ENCODE results near the gene RFWD3. TPM values are rescaled to one million over a fixed set of nuclear protein-coding genes. Genes with fewer than 3 reads are reported as not detected.

The RFWD3 gene
- total RNA-seq, 1 donor from 2014 or later = 34.3 TPM

DNA sequence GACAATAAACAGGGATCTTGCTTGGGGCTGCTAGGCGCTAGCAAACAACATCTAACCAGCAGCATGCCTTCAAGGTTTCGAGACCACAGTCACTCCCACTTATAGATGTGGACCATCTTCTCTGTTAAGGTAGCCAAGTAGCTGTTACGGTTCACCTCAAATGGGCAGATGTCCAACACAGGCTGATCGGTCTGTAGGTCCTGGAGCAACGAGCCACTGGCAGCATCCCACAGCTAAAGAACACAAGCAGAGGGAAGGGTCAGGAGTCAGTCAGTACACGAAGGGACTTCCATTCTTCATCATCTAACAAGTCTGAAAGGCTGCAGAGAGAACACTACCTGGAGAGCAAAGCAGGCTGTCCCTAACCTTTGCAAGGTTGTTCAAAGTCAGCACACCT is 42.8 kb downstream of the RFWD3 start:
- Histone ChIP-seq H3K27ac (ENCODE audit: low read depth, low read length) (no peak overlapping the region), H3K9ac (ENCODE audit: low read length) (no peak overlapping the region), H3K4me3 (ENCODE audit: insufficient read depth, low read depth, low read length) (no peak overlapping the region), H3K4me2 (ENCODE audit: low read length) (no peak overlapping the region), H2AFZ (ENCODE audit: low read depth, low read length) (no peak overlapping the region), H3K36me3 (ENCODE audit: insufficient read depth, low read length) (peaks cover 37% of the 10 kb centered on the region), H3K27me3 (ENCODE audit: insufficient read depth, low read length) (no peaks in the 10 kb centered on the region), H4K20me1 (ENCODE audit: insufficient read depth, low read length) (peaks cover 32% of the 10 kb centered on the region), H3K79me2 (ENCODE audit: insufficient read depth, low read length) (no peaks in the 10 kb centered on the region), H3K9me3 (ENCODE audit: insufficient read depth, low read depth, low read length) (no peaks in the 10 kb centered on the region), H3K4me1 (ENCODE audit: insufficient read depth, low read length) (peaks cover 4% of the 10 kb centered on the region)
- H3K4me3 Mint-ChIP-seq (ENCODE audit: unreplicated experiment) = no peak overlapping the region
- FAIRE-seq = no peak
- H3K27ac Mint-ChIP-seq (ENCODE audit: unreplicated experiment) = no peak overlapping the region
- H3K4me1 Mint-ChIP-seq (ENCODE audit: low read depth, unreplicated experiment) = peaks cover 15% of the 10 kb centered on the region
- TF ChIP-seq EZH2 (IDR thresholded peaks at IDR 0.05; ENCODE audit: insufficient read depth, low read length) = no peak
- TF ChIP-seq, protein P1, sequence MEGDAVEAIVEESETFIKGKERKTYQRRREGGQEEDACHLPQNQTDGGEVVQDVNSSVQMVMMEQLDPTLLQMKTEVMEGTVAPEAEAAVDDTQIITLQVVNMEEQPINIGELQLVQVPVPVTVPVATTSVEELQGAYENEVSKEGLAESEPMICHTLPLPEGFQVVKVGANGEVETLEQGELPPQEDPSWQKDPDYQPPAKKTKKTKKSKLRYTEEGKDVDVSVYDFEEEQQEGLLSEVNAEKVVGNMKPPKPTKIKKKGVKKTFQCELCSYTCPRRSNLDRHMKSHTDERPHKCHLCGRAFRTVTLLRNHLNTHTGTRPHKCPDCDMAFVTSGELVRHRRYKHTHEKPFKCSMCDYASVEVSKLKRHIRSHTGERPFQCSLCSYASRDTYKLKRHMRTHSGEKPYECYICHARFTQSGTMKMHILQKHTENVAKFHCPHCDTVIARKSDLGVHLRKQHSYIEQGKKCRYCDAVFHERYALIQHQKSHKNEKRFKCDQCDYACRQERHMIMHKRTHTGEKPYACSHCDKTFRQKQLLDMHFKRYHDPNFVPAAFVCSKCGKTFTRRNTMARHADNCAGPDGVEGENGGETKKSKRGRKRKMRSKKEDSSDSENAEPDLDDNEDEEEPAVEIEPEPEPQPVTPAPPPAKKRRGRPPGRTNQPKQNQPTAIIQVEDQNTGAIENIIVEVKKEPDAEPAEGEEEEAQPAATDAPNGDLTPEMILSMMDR (IDR thresholded peaks at IDR 0.05; ENCODE audit: insufficient read depth, low read depth, low read length) = no peak
- peaks cover 7% of the 10 kb centered on the region for H3K36me3 Mint-ChIP-seq (ENCODE audit: low read depth, unreplicated experiment)
- no peaks in the 10 kb centered on the region for H3K27me3 Mint-ChIP-seq (ENCODE audit: low read depth, unreplicated experiment)
- H3K9me3 Mint-ChIP-seq (ENCODE audit: unreplicated experiment) = no peaks in the 10 kb centered on the region
- no peak for DNase-seq (ENCODE audit: low read depth)

DNA sequence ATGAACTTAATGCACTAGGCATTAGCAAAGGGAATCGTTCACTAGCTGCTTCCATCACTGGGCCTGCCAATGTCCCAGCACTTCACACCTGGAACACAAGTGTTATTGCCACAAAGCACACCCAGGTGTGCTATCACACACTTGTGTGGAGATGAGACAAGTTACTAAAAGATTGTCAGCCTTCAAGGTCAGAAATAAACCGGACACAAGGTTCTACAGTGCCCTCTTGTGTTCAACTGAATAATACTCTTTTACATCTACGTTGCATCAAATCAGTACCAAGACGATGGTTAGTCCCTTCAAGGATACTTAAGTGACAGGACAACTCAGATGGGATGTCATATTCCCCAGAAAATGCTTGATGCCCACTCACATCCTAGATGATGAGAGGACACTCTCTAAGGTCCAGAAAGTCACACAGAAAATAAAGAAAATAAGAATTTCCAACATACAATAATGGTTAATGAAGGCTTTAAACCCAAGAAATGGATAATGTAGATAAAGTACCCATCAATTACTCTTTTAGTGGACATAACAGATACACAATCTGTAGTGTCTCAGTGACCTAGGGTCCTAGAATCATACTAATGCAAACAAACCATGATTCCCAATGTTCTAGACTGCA is 43.4 kb downstream of the RFWD3 start:
- Histone ChIP-seq H3K79me2 (ENCODE audit: insufficient read depth, low read length) (no peaks in the 10 kb centered on the region), H3K4me2 (ENCODE audit: low read length) (no peak overlapping the region), H2AFZ (ENCODE audit: low read depth, low read length) (no peak overlapping the region), H3K27me3 (ENCODE audit: insufficient read depth, low read length) (no peaks in the 10 kb centered on the region), H4K20me1 (ENCODE audit: insufficient read depth, low read length) (peaks cover 29% of the 10 kb centered on the region), H3K4me1 (ENCODE audit: insufficient read depth, low read length) (peaks cover 4% of the 10 kb centered on the region), H3K9ac (ENCODE audit: low read length) (no peak overlapping the region), H3K4me3 (ENCODE audit: insufficient read depth, low read depth, low read length) (no peak overlapping the region), H3K27ac (ENCODE audit: low read depth, low read length) (no peak overlapping the region), H3K36me3 (ENCODE audit: insufficient read depth, low read length) (peaks cover 37% of the 10 kb centered on the region), H3K9me3 (ENCODE audit: insufficient read depth, low read depth, low read length) (no peaks in the 10 kb centered on the region)
- no peak overlapping the region for H3K27ac Mint-ChIP-seq (ENCODE audit: unreplicated experiment)
- peaks cover 6% of the 10 kb centered on the region for H3K36me3 Mint-ChIP-seq (ENCODE audit: low read depth, unreplicated experiment)
- H3K27me3 Mint-ChIP-seq (ENCODE audit: low read depth, unreplicated experiment) = no peaks in the 10 kb centered on the region
- peak; percentile 20 for DNase-seq (ENCODE audit: low read depth)
- TF ChIP-seq EZH2 (IDR thresholded peaks at IDR 0.05; ENCODE audit: insufficient read depth, low read length) = no peak
- TF ChIP-seq, protein P1 (IDR thresholded peaks at IDR 0.05; ENCODE audit: insufficient read depth, low read depth, low read length) = peak; percentile 64
- peak; percentile 62 for FAIRE-seq
- peaks cover 15% of the 10 kb centered on the region for H3K4me1 Mint-ChIP-seq (ENCODE audit: low read depth, unreplicated experiment)
- H3K9me3 Mint-ChIP-seq (ENCODE audit: unreplicated experiment) = no peaks in the 10 kb centered on the region
- no peak overlapping the region for H3K4me3 Mint-ChIP-seq (ENCODE audit: unreplicated experiment)

DNA sequence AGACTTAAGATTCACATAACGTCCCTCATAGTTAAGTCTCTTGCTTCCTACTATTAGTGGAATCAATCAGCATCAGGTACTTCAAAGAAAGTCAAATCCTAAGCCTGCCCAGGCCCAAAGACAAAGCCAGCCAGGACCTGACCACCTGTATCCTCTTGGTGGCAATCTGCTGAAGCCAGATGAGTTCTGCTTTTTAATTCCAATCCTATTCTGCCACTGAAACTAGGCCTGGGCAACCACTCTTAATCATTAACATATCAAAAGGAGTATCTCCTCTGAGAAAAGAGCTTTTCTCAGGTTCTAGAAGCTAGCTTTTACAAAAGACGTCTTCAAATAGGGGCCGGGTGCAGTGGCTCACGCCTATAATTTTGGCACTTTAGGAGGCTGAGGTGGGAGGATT is 44.7 kb downstream of the RFWD3 start:
- Histone ChIP-seq H3K4me1 (ENCODE audit: insufficient read depth, low read length) (no peaks in the 10 kb centered on the region), H3K36me3 (ENCODE audit: insufficient read depth, low read length) (peaks cover 37% of the 10 kb centered on the region), H3K27me3 (ENCODE audit: insufficient read depth, low read length) (no peaks in the 10 kb centered on the region), H3K9ac (ENCODE audit: low read length) (no peak overlapping the region), H3K9me3 (ENCODE audit: insufficient read depth, low read depth, low read length) (no peaks in the 10 kb centered on the region), H4K20me1 (ENCODE audit: insufficient read depth, low read length) (peaks cover 16% of the 10 kb centered on the region), H3K4me2 (ENCODE audit: low read length) (no peak overlapping the region), H3K4me3 (ENCODE audit: insufficient read depth, low read depth, low read length) (no peak overlapping the region), H3K27ac (ENCODE audit: low read depth, low read length) (no peak overlapping the region), H2AFZ (ENCODE audit: low read depth, low read length) (no peak overlapping the region), H3K79me2 (ENCODE audit: insufficient read depth, low read length) (no peaks in the 10 kb centered on the region)
- Mint-ChIP-seq H3K4me1 (ENCODE audit: low read depth, unreplicated experiment) (peaks cover 10% of the 10 kb centered on the region), H3K27ac (ENCODE audit: unreplicated experiment) (no peak overlapping the region), H3K36me3 (ENCODE audit: low read depth, unreplicated experiment) (peaks cover 5% of the 10 kb centered on the region), H3K9me3 (ENCODE audit: unreplicated experiment) (peaks cover 3% of the 10 kb centered on the region), H3K27me3 (ENCODE audit: low read depth, unreplicated experiment) (no peaks in the 10 kb centered on the region), H3K4me3 (ENCODE audit: unreplicated experiment) (no peak overlapping the region)
- TF ChIP-seq, protein P1 (IDR thresholded peaks at IDR 0.05; ENCODE audit: insufficient read depth, low read depth, low read length) = no peak
- TF ChIP-seq EZH2 (IDR thresholded peaks at IDR 0.05; ENCODE audit: insufficient read depth, low read length) = no peak
- DNase-seq (ENCODE audit: low read depth) = no peak
- FAIRE-seq = no peak
